VCaP (cell line): ENCODE measurements around the gene GMPR.

Experiments used
- H3K27ac ChIP-seq: fragments of 450-650 bp; 2 replicates; pipeline ENCODE4 v1.5.1; 2017
- CTCF ChIP-seq: fragments of 450-650 bp; conservative IDR thresholded peaks from 2 replicates; pipeline ENCODE4 v1.5.1; 2017; ENCODE audit warnings: mild to moderate bottlenecking, moderate library complexity

GMPR gene

GRCh38 chr6:16322666-16323312 lies 84.4 kb downstream of the GMPR start:
- H3K27ac ChIP-seq, result no peak overlapping the region
- no peak for TF ChIP-seq CTCF

DNA sequence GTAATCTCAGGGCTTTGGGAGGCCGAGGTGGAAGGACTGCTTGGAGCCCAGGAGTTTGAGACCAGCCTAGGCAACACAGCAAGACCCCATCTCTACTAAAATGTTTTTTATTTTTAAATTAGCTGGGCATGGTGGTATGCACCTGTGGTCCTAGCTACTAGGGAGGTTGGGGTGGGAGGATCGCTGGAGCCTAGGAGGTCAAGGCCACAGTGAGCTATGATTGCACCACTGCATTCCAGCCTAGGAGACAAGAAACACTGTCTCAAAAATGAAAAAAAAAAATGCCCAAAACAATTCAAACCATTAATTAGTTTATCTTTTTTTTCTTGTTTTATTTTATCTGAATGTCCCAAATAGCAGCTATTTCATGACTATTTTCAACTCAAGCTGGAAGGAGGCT lies 85.8 kb downstream of the GMPR start:
- no peak for TF ChIP-seq CTCF
- no peak overlapping the region for H3K27ac ChIP-seq

- no peak overlapping the region for H3K27ac ChIP-seq
- TF ChIP-seq CTCF, result no peak
Measured at GRCh38 chr6:16324606-16325225, 86.3 kb downstream of the GMPR start.

DNA sequence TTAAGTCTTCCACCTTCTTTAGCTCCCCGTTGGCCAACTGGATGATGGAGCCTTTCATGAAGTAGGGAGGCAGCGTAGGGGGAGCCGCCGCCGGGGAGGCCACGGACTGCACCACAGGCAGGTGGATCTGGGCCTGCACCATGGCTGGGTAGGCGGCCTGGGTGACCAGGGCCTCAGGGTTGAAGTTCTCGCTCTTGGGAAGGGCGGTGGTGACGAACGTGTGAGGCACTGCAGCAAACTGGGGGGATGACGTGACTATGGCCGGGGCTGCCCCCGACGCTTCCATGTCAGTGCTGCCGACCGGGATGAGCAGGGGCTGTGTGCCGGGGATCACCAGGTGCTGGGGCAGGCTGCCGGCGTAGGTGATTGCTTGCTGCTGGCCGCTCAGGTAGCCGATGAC lies 88.1 kb downstream of the GMPR start:
- no peak overlapping the region for H3K27ac ChIP-seq
- TF ChIP-seq CTCF, result no peak

DNA sequence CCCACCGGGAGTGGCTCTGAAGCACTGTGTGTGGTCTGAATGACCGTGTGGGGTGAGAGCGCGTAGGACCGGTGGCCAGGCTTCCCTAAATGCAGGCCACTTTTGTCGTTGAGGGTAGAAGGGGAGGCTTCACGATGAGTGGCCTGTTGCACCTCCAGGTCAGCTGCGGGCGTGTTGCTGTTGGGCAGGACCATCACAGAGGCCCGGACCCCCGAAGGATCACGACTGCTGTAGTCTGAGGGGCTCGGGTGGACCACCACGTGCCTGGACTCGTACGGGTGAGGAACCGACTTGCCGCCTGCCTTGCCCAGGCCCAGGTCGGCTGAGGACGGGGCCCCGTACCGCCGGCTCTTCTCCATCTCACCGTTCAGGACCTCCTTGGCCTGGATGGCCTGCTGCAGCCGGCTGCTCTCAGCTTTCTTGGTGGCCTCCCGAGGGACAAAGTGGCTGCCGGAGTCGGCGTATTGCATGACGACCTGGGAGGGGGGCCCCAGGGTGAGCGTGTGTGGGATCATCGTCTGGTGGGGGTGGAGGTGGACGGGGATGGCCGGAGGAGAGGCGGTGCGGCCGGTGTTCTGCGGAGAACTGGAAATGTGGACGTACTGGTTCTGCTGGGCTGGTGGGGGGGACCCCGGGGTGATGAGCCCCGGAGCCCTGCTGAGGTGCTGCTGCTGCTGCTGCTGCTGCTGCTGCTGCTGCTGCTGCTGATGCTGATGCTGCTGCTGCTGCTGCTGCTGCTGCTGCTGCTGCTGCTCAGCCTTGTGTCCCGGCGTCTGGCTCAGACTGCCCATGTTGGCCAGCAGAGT lies 88.8 kb downstream of the GMPR start:
- no peak overlapping the region for H3K27ac ChIP-seq
- TF ChIP-seq CTCF, result no peak

DNA sequence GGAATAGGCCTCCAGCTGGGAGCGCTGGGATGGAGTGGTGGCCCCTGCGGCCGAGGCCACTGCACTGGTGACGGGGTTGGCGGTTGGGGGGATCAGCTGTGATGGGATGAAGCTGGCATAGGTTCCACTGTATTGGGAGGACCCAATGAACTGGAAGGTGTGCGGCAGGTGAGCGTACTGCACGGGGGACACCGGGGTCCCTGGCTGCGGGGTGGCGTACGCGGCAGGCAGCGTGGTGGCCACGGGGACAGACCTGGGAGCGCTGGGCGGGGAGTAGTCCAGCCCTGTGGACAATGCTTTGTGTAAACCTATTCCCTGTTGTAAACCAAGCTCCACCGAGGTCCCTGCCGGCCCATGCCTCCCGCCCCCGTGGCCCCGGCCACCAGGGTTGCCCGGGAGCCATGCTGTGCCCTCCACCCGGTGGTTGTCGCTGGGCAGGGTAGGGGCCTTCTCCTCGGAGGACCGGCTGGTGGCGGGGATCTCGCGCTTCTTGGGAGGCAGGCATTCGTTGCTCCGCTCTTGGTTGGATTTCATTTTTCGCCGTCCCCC lies 89.5 kb downstream of the GMPR start:
- no peak for TF ChIP-seq CTCF
- H3K27ac ChIP-seq, result no peak overlapping the region

- TF ChIP-seq CTCF, result no peak
- H3K27ac ChIP-seq, result no peak overlapping the region
Measured at GRCh38 chr6:16329233-16329632, 90.8 kb downstream of the GMPR start.
